H9 (cell line): ENCODE measurements around the gene TANGO6. TPM values are rescaled to one million over a fixed set of nuclear protein-coding genes. Genes with fewer than 3 reads are reported as not detected.

Experiments
- DNase-seq: peaks from one replicate; pipeline ENCODE4 v3.0.0-alpha.2; 2017
- H2AFZ ChIP-seq: one replicate; pipeline ENCODE4 v1.6.1; 2013; ENCODE audit warnings: mild to moderate bottlenecking, low read length, control low read depth, moderate library complexity
- H2AK5ac ChIP-seq: 2 replicates; pipeline ENCODE4 v1.6.1; 2013; ENCODE audit warnings: low read length, control low read depth, mixed read lengths; ENCODE audit not compliant: insufficient read length
- H2BK120ac ChIP-seq: one replicate; pipeline ENCODE4 v1.6.1; 2013; ENCODE audit warnings: low read depth, mild to moderate bottlenecking, low read length, control low read depth, inconsistent platforms; ENCODE audit not compliant: poor library complexity, severe bottlenecking
- H2BK12ac ChIP-seq: 2 replicates; pipeline ENCODE4 v1.6.1; 2013; ENCODE audit warnings: low read length, control low read depth, mixed read lengths, low read depth; ENCODE audit not compliant: insufficient read length
- H2BK15ac ChIP-seq: 2 replicates; pipeline ENCODE4 v1.6.1; 2013; ENCODE audit warnings: low read depth, low read length, control low read depth
- H2BK20ac ChIP-seq: one replicate; pipeline ENCODE4 v1.6.1; 2013; ENCODE audit warnings: low read depth, mild to moderate bottlenecking, low read length, control low read depth, inconsistent platforms; ENCODE audit not compliant: poor library complexity, severe bottlenecking
- H2BK5ac ChIP-seq: 2 replicates; pipeline ENCODE4 v1.6.1; 2013; ENCODE audit warnings: low read length, control low read depth, mixed read lengths; ENCODE audit not compliant: insufficient read length
- H3K14ac ChIP-seq: 2 replicates; pipeline ENCODE4 v1.6.1; 2013; ENCODE audit warnings: low read length, control low read depth; ENCODE audit not compliant: insufficient read depth
- H3K18ac ChIP-seq: 2 replicates; pipeline ENCODE4 v1.6.1; 2013; ENCODE audit warnings: low read depth, mild to moderate bottlenecking, mixed read lengths, low read length, control low read depth; ENCODE audit not compliant: insufficient read length
- H3K23ac ChIP-seq: 2 replicates; pipeline ENCODE4 v1.6.1; 2013; ENCODE audit warnings: low read length, control low read depth, mixed read lengths, low read depth; ENCODE audit not compliant: insufficient read length
- H3K23me2 ChIP-seq: 2 replicates; pipeline ENCODE4 v1.6.1; 2013; ENCODE audit warnings: low read depth, mild to moderate bottlenecking, mixed read lengths, low read length, control low read depth; ENCODE audit not compliant: insufficient read length, poor library complexity, severe bottlenecking
- H3K27ac ChIP-seq: 2 replicates; pipeline ENCODE4 v1.5.1; 2013; ENCODE audit warnings: low read length, control low read depth, mixed read lengths, low read depth; ENCODE audit not compliant: insufficient read length
- H3K27me3 ChIP-seq: 2 replicates; pipeline ENCODE4 v1.6.1; 2013; ENCODE audit warnings: low read length, control low read depth, inconsistent platforms; ENCODE audit not compliant: insufficient read depth
- H3K4ac ChIP-seq: 2 replicates; pipeline ENCODE4 v1.6.1; 2013; ENCODE audit warnings: low read depth, mild to moderate bottlenecking, control low read depth, inconsistent platforms, low read length, moderate library complexity
- H3K4me1 ChIP-seq: 2 replicates; pipeline ENCODE4 v1.6.1; 2013; ENCODE audit warnings: low read length, control low read depth, inconsistent platforms; ENCODE audit not compliant: insufficient read depth
- H3K4me2 ChIP-seq: 2 replicates; pipeline ENCODE4 v1.6.1; 2013; ENCODE audit warnings: low read length, control low read depth, mixed read lengths; ENCODE audit not compliant: insufficient read length, insufficient read depth
- H3K56ac ChIP-seq: 2 replicates; pipeline ENCODE4 v1.6.1; 2013; ENCODE audit warnings: low read depth, mild to moderate bottlenecking, mixed read lengths, low read length, control low read depth; ENCODE audit not compliant: insufficient read length
- H3K79me1 ChIP-seq: 2 replicates; pipeline ENCODE4 v1.6.1; 2013; ENCODE audit warnings: low read depth, mild to moderate bottlenecking, moderate library complexity, low read length, control low read depth, inconsistent platforms; ENCODE audit not compliant: insufficient read depth, poor library complexity, severe bottlenecking
- H3K79me2 ChIP-seq: 2 replicates; pipeline ENCODE4 v1.6.1; 2013; ENCODE audit warnings: low read length, control low read depth, inconsistent platforms; ENCODE audit not compliant: insufficient read depth
- H3K9ac ChIP-seq: 2 replicates; pipeline ENCODE4 v1.6.1; 2013; ENCODE audit warnings: low read length, control low read depth, mixed read lengths; ENCODE audit not compliant: insufficient read length; ENCODE audit errors: extremely low read depth
- H3K9me3 ChIP-seq: one replicate; pipeline ENCODE4 v1.6.1; 2013; ENCODE audit warnings: low read depth, low read length, inconsistent platforms; ENCODE audit not compliant: control insufficient read depth
- H3T11ph ChIP-seq: one replicate; pipeline ENCODE4 v1.6.1; 2013; ENCODE audit warnings: mild to moderate bottlenecking, low read length, control low read depth, inconsistent platforms
- H4K20me1 ChIP-seq: one replicate; pipeline ENCODE4 v1.6.1; 2013; ENCODE audit not compliant: control insufficient read depth, insufficient read length, insufficient read depth
- H4K5ac ChIP-seq: 2 replicates; pipeline ENCODE4 v1.6.1; 2013; ENCODE audit warnings: low read depth, mild to moderate bottlenecking, mixed read lengths, low read length, control low read depth; ENCODE audit not compliant: insufficient read length
- H4K8ac ChIP-seq: replicated peaks from 2 replicates; pipeline ENCODE4 v1.6.1; 2013; ENCODE audit warnings: low read length, control low read depth, mixed read lengths, low read depth; ENCODE audit not compliant: insufficient read length
- H4K91ac ChIP-seq: 2 replicates; pipeline ENCODE4 v1.6.1; 2013; ENCODE audit warnings: low read depth, mild to moderate bottlenecking, moderate library complexity, mixed read lengths, low read length, control low read depth; ENCODE audit not compliant: insufficient read length
- H3K27ac Mint-ChIP-seq, 3 experiments: 2 replicates in 2 of 3; 3 replicates in 1 of 3; pipeline ENCODE4 v1.8.0; 2020 to 2021; ENCODE audit warnings: mixed read lengths in 3 of 3, mild to moderate bottlenecking in 1 of 3, moderate library complexity in 1 of 3
- H3K27me3 Mint-ChIP-seq: 2 replicates; pipeline ENCODE4 v1.8.0; 2021; ENCODE audit warnings: low read depth, mild to moderate bottlenecking, moderate library complexity, mixed read lengths
- H3K36me3 Mint-ChIP-seq, 3 experiments: 2 replicates in 2 of 3; 3 replicates in 1 of 3; pipeline ENCODE4 v1.8.0; 2020 to 2021; ENCODE audit warnings: low read depth in 3 of 3, mixed read lengths in 3 of 3; ENCODE audit not compliant: insufficient read depth in 1 of 3
- H3K4me1 Mint-ChIP-seq, 2 experiments: 2 replicates each; pipeline ENCODE4 v1.8.0; 2020; ENCODE audit warnings: mixed read lengths in 2 of 2
- H3K4me3 Mint-ChIP-seq, 2 experiments: 2 replicates in 1 of 2; 3 replicates in 1 of 2; pipeline ENCODE4 v1.8.0; 2020 to 2021; ENCODE audit warnings: mild to moderate bottlenecking in 2 of 2, mixed read lengths in 2 of 2, moderate library complexity in 1 of 2
- H3K9me3 Mint-ChIP-seq, 2 experiments: 2 replicates in 1 of 2; 3 replicates in 1 of 2; pipeline ENCODE4 v1.8.0; 2020; ENCODE audit warnings: mild to moderate bottlenecking in 2 of 2, mixed read lengths in 2 of 2, moderate library complexity in 1 of 2
- whole genome bisulfite sequencing: extraction: QIAGEN DNeasy Blood & Tissue Kit; methylation state at CpG from one replicate; pipeline ENCODE4 v1.1.7; 2013; ENCODE audit warnings: missing lambda C conversion rate, low lambda C conversion rate, mixed read lengths; ENCODE audit not compliant: insufficient read length; ENCODE audit errors: extremely low coverage; 5-methylcytosine and 5-hydroxymethylcytosine counted together
- total RNA-seq: library from RNA; stranded (reverse); gene quantifications from 2 replicates; pipeline ENCODE4 v1.2.1, GENCODE V29; 2021
- TF ChIP-seq, protein P1 (sequence below): fragments of 200-600 bp; sonication (generic); conservative IDR thresholded peaks from 3 replicates; pipeline ENCODE4 v1.8.0; 2021; ENCODE audit warnings: antibody characterized with exemption, mild to moderate bottlenecking

Gene TANGO6
- total RNA-seq, 1 experiment from 2014 or later: 12.0 TPM

DNA sequence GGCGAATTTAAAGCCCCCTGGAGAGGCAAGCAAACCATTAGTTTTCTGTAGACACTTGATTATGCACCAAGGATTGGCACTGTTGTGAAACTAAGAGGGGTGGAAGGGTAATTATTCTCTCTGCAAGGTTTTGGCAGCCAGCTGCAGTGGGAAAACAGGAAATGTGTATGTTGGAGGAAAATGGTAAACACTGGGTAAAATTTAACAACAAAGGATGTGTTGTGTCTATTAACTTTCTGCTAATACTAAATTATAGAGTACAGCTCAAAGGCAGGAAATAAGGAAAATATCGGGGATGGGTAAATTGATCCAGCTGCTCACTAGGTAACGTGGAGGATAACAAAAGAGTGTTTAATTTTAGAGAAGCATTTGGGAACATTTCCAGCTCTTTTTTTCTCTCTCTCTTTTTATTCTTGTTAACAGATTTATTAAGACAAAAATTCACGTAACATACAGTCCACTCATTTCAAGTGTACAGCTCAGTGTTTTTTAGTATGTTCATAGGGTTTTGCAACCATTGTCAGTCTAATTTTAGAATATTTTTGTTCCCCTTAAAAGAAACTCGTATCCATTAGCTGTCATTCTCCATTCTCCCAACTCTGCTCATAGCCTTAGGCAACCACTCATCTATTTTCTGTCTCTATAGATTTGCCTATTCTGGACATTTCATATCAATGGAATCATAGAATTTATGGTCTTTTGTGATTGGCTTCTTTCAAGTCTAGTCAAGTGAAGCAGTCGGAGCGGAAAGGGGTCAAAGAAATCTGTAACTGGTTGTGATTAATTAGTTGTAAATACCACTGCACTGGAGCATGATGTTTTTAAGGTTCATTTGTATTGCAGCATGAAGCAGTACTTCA lies 41.8 kb downstream of the TANGO6 start:
- no peak overlapping the region for H3K23ac ChIP-seq
- no peak overlapping the region for H2BK12ac ChIP-seq
- H3K23me2 ChIP-seq: no peaks in the 10 kb centered on the region
- no peak overlapping the region for H3K4me3 Mint-ChIP-seq
- no peaks in the 10 kb centered on the region for H3K27me3 ChIP-seq
- H4K91ac ChIP-seq: no peak overlapping the region
- H2AFZ ChIP-seq: no peak overlapping the region
- H2AK5ac ChIP-seq: no peak overlapping the region
- no peak overlapping the region for H2BK20ac ChIP-seq
- no peak for DNase-seq
- H2BK15ac ChIP-seq: no peak overlapping the region
- H4K8ac ChIP-seq: no peak overlapping the region
- H2BK5ac ChIP-seq: no peak overlapping the region
- no peak overlapping the region for H3K4me2 ChIP-seq
- no peak overlapping the region for H3K18ac ChIP-seq
- no peaks in the 10 kb centered on the region for H3K9me3 ChIP-seq
- no CpG with 5 or more reads among the region's 7 CpGs for WGBS
- no peak overlapping the region for H3K14ac ChIP-seq
- no peak overlapping the region for H2BK120ac ChIP-seq
- H3K79me1 ChIP-seq: no peaks in the 10 kb centered on the region
- no peaks in the 10 kb centered on the region for H3K4me1 Mint-ChIP-seq
- H3K4me1 ChIP-seq: no peaks in the 10 kb centered on the region
- H4K20me1 ChIP-seq: no peaks in the 10 kb centered on the region
- H3K27ac Mint-ChIP-seq: peak overlapping the region in 1 of 3 experiments; percentile 63; a peak in 1 of 7 replicates
- no peak overlapping the region for H3T11ph ChIP-seq
- no peaks in the 10 kb centered on the region for H3K9me3 Mint-ChIP-seq
- no peak overlapping the region for H3K4ac ChIP-seq
- H3K27me3 Mint-ChIP-seq: no peaks in the 10 kb centered on the region
- no peaks in the 10 kb centered on the region for H3K79me2 ChIP-seq
- H3K27ac ChIP-seq: no peak overlapping the region
- no peak overlapping the region for H4K5ac ChIP-seq
- peaks cover 2 to 10% (median 9%) of the 10 kb centered on the region in 3 experiments; a peak in 4 of 7 replicates for H3K36me3 Mint-ChIP-seq
- TF ChIP-seq, protein P1, sequence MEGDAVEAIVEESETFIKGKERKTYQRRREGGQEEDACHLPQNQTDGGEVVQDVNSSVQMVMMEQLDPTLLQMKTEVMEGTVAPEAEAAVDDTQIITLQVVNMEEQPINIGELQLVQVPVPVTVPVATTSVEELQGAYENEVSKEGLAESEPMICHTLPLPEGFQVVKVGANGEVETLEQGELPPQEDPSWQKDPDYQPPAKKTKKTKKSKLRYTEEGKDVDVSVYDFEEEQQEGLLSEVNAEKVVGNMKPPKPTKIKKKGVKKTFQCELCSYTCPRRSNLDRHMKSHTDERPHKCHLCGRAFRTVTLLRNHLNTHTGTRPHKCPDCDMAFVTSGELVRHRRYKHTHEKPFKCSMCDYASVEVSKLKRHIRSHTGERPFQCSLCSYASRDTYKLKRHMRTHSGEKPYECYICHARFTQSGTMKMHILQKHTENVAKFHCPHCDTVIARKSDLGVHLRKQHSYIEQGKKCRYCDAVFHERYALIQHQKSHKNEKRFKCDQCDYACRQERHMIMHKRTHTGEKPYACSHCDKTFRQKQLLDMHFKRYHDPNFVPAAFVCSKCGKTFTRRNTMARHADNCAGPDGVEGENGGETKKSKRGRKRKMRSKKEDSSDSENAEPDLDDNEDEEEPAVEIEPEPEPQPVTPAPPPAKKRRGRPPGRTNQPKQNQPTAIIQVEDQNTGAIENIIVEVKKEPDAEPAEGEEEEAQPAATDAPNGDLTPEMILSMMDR: no peak
- no peak overlapping the region for H3K56ac ChIP-seq
- H3K9ac ChIP-seq: no peak overlapping the region
